ENCODE measurements around the gene PLEKHA5.

Gene PLEKHA5

GRCh38 chr12:19234981-19235871 is 105.7 kb downstream of the PLEKHA5 start:
- no peak for DNase-seq

- DNase-seq, result no peak
These were observed 107.1 kb downstream of the PLEKHA5 start for GRCh38 chr12:19236656-19237055.

GRCh38 chr12:19238540-19238939 is 109.0 kb downstream of the PLEKHA5 start:
- no peak for DNase-seq

GRCh38 chr12:19239102-19239501 is 109.6 kb downstream of the PLEKHA5 start:
- no peak for DNase-seq

- DNase-seq, result no peak
These were observed 110.2 kb downstream of the PLEKHA5 start for GRCh38 chr12:19239616-19240234.

- no peak for DNase-seq
These were observed 113.0 kb downstream of the PLEKHA5 start for GRCh38 chr12:19242581-19242980.

- DNase-seq, result no peak
These were observed 114.0 kb downstream of the PLEKHA5 start for GRCh38 chr12:19243551-19243950.

GRCh38 chr12:19244312-19244711 is 114.8 kb downstream of the PLEKHA5 start:
- DNase-seq, result no peak

- DNase-seq, result no peak
These were observed 115.6 kb downstream of the PLEKHA5 start for GRCh38 chr12:19245106-19245505.

- no peak for DNase-seq
These were observed 116.1 kb downstream of the PLEKHA5 start for GRCh38 chr12:19245666-19246065.

GRCh38 chr12:19246933-19247332 is 117.4 kb downstream of the PLEKHA5 start:
- no peak for DNase-seq

- DNase-seq, result no peak
These were observed 119.5 kb downstream of the PLEKHA5 start for GRCh38 chr12:19248929-19249602.

GRCh38 chr12:19251481-19252132 is 122.1 kb downstream of the PLEKHA5 start:
- DNase-seq, result no peak

GRCh38 chr12:19260135-19260534 is 130.6 kb downstream of the PLEKHA5 start:
- DNase-seq, result no peak

GRCh38 chr12:19261773-19262172 is 132.2 kb downstream of the PLEKHA5 start:
- DNase-seq, result no peak

- no peak for DNase-seq
These were observed 134.1 kb downstream of the PLEKHA5 start for GRCh38 chr12:19263672-19264071.

- peak; percentile 72 for DNase-seq
These were observed 144.2 kb downstream of the PLEKHA5 start for GRCh38 chr12:19273482-19274330.

GRCh38 chr12:19276767-19277166 is 147.2 kb downstream of the PLEKHA5 start:
- no peak for DNase-seq

- no peak for DNase-seq
These were observed 148.2 kb downstream of the PLEKHA5 start for GRCh38 chr12:19277711-19278110.

- no peak for DNase-seq
These were observed 148.9 kb downstream of the PLEKHA5 start for GRCh38 chr12:19278407-19278806.

- no peak for DNase-seq
These were observed 152.7 kb downstream of the PLEKHA5 start for GRCh38 chr12:19282133-19282699.

GRCh38 chr12:19284658-19285057 is 155.1 kb downstream of the PLEKHA5 start:
- no peak for DNase-seq

All from T1000 (cell line).